Neural cell (in vitro differentiated cells): ENCODE results near the gene PDE4A. TPM values are rescaled to one million over a fixed set of nuclear protein-coding genes. Genes with fewer than 3 reads are reported as not detected.

Experiments used
- H2AFZ ChIP-seq: fragments of 200-600, 300-800 bp; sonication (generic), shearing (Covaris generic); 2 replicates; pipeline ENCODE4 v1.6.0; 2014; ENCODE audit warnings: low read depth, mild to moderate bottlenecking, antibody characterized with exemption, low read length, moderate library complexity
- H3F3A ChIP-seq: fragments of 200-600 bp; shearing (Covaris generic); 2 replicates; pipeline ENCODE4 v1.6.1; 2016; ENCODE audit warnings: mild to moderate bottlenecking, moderate library complexity, mixed read lengths, antibody characterized with exemption, low read length; ENCODE audit not compliant: insufficient read depth, poor library complexity, severe bottlenecking
- H3K27ac ChIP-seq: fragments of 200-600, 300-800 bp; sonication (generic), shearing (Covaris generic); 2 replicates; pipeline ENCODE4 v1.5.1; 2014; ENCODE audit warnings: mild to moderate bottlenecking, low read length, moderate library complexity
- H3K27me3 ChIP-seq: fragments of 300-800, 200-600 bp; sonication (generic), shearing (Covaris generic); 2 replicates; pipeline ENCODE4 v1.6.0; 2014; ENCODE audit warnings: mild to moderate bottlenecking, low read depth, low read length, moderate library complexity; ENCODE audit not compliant: insufficient read depth
- H3K36me3 ChIP-seq: fragments of 300-800, 200-600 bp; sonication (generic), shearing (Covaris generic); 2 replicates; pipeline ENCODE4 v1.5.1; 2014; ENCODE audit warnings: mild to moderate bottlenecking, antibody characterized with exemption, low read length, moderate library complexity; ENCODE audit not compliant: insufficient read depth
- H3K4me2 ChIP-seq: fragments of 300-800, 200-600 bp; sonication (generic), shearing (Covaris generic); 2 replicates; pipeline ENCODE4 v1.6.0; 2014; ENCODE audit warnings: mild to moderate bottlenecking, low read length
- H3K4me3 ChIP-seq: fragments of 300-800, 200-600 bp; sonication (generic), shearing (Covaris generic); 2 replicates; pipeline ENCODE4 v1.5.1; 2014; ENCODE audit warnings: mild to moderate bottlenecking, low read length, moderate library complexity
- H3K79me2 ChIP-seq: fragments of 200-600 bp; shearing (Covaris generic); replicated peaks from 2 replicates; pipeline ENCODE4 v1.6.0; 2014; ENCODE audit warnings: mild to moderate bottlenecking, low read length, moderate library complexity; ENCODE audit not compliant: insufficient read depth
- H3K9ac ChIP-seq: fragments of 300-800, 200-600 bp; sonication (generic), shearing (Covaris generic); 2 replicates; pipeline ENCODE4 v1.6.1; 2016; ENCODE audit warnings: mild to moderate bottlenecking, low read length, mixed read lengths
- H3K9me2 ChIP-seq: fragments of 200-600 bp; shearing (Covaris generic); 2 replicates; pipeline ENCODE4 v1.6.1; 2016; ENCODE audit warnings: mild to moderate bottlenecking, low read length, mixed read lengths; ENCODE audit not compliant: insufficient read depth
- H3K9me3 ChIP-seq: fragments of 200-600, 300-800 bp; sonication (generic), shearing (Covaris generic); 2 replicates; pipeline ENCODE4 v1.6.1; 2016; ENCODE audit warnings: mild to moderate bottlenecking, mixed run types, low read length, moderate library complexity, mixed read lengths
- H4K20me1 ChIP-seq: fragments of 200-600 bp; shearing (Covaris generic); 2 replicates; pipeline ENCODE4 v1.6.1; 2016; ENCODE audit warnings: mild to moderate bottlenecking, mixed run types; ENCODE audit not compliant: insufficient read depth
- EP300 ChIP-seq: fragments of 450-650 bp; conservative IDR thresholded peaks from 2 replicates; pipeline ENCODE4 v1.6.1; 2014; ENCODE audit warnings: antibody characterized with exemption, mild to moderate bottlenecking, moderate library complexity; ENCODE audit not compliant: poor library complexity, severe bottlenecking
- EZH2 ChIP-seq: fragments of 200-600, 300-800 bp; shearing (Covaris generic), sonication (generic); IDR thresholded peaks from 2 replicates; pipeline ENCODE4 v1.6.1; 2014; ENCODE audit warnings: antibody characterized with exemption, low read length, borderline replicate concordance, mild to moderate bottlenecking; ENCODE audit not compliant: insufficient read depth, poor library complexity, severe bottlenecking
- MXI1 ChIP-seq: fragments of 450-650 bp; conservative IDR thresholded peaks from 2 replicates; pipeline ENCODE4 v1.6.1; 2014; ENCODE audit warnings: antibody characterized with exemption, mild to moderate bottlenecking; ENCODE audit not compliant: poor library complexity, severe bottlenecking
- POLR2AphosphoS5 ChIP-seq: IDR thresholded peaks from 2 replicates; pipeline ENCODE4 v1.6.1; 2012
- RAD21 ChIP-seq: fragments of 450-650 bp; conservative IDR thresholded peaks from 2 replicates; pipeline ENCODE4 v1.6.1; 2014; ENCODE audit warnings: antibody characterized with exemption, mild to moderate bottlenecking, moderate library complexity
- SMC3 ChIP-seq: fragments of 450-650 bp; conservative IDR thresholded peaks from 2 replicates; pipeline ENCODE4 v1.6.1; 2014; ENCODE audit warnings: antibody characterized with exemption, mild to moderate bottlenecking, moderate library complexity; ENCODE audit not compliant: poor library complexity
- TAF1 ChIP-seq: IDR thresholded peaks from 2 replicates; pipeline ENCODE4 v1.6.1; 2012; ENCODE audit warnings: low read depth
- polyA plus RNA-seq: library from polyadenylated mRNA; depleted of rRNA; stranded (reverse); fragments of >200 nt; gene quantifications from 2 replicates; pipeline ENCODE4 v1.2.3, GENCODE V29; 2014
- TF ChIP-seq, protein P1 (sequence below): IDR thresholded peaks from 2 replicates; pipeline ENCODE4 v1.6.1; 2012; ENCODE audit warnings: borderline replicate concordance
- TF ChIP-seq, protein P2 (sequence below): fragments of 450-650 bp; IDR thresholded peaks from 2 replicates; pipeline ENCODE4 v1.5.1; 2014; ENCODE audit warnings: antibody characterized with exemption, mild to moderate bottlenecking, moderate library complexity; ENCODE audit not compliant: poor library complexity, severe bottlenecking

The PDE4A gene
- polyA plus RNA-seq, 1 donor from 2014 or later: 3.4 TPM

DNA sequence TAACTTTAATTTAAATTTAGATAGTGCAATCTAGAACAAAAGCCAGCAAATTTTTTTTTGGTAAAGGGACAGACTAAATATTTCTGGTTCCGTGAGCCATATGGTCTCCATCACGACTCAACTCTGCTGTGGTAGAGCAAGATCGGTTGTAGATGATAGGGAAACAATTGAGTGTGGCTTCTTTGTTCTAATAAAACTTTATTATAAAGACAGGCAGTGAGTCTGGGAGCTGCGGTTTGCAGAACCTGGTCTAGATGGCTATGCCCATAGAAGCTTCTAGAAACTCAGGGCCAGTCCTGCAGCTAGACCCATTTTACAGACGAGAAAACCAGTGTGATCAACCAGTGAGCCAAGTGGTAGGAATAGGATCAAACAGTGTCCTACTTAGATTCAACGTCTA lies 28.2 kb upstream of the PDE4A start:
- Histone ChIP-seq H3K27ac (no peak overlapping the region), H3K4me3 (no peak overlapping the region), H3K9me3 (no peaks in the 10 kb centered on the region), H2AFZ (no peak overlapping the region), H3K9me2 (no peaks in the 10 kb centered on the region), H3K79me2 (no peaks in the 10 kb centered on the region), H3F3A (no peaks in the 10 kb centered on the region), H3K9ac (no peak overlapping the region), H3K4me2 (no peak overlapping the region), H3K36me3 (no peaks in the 10 kb centered on the region), H4K20me1 (no peaks in the 10 kb centered on the region), H3K27me3 (no peaks in the 10 kb centered on the region)
- no peak for TF ChIP-seq SMC3
- no peak for TF ChIP-seq TAF1
- TF ChIP-seq POLR2AphosphoS5: no peak
- TF ChIP-seq, protein P1, sequence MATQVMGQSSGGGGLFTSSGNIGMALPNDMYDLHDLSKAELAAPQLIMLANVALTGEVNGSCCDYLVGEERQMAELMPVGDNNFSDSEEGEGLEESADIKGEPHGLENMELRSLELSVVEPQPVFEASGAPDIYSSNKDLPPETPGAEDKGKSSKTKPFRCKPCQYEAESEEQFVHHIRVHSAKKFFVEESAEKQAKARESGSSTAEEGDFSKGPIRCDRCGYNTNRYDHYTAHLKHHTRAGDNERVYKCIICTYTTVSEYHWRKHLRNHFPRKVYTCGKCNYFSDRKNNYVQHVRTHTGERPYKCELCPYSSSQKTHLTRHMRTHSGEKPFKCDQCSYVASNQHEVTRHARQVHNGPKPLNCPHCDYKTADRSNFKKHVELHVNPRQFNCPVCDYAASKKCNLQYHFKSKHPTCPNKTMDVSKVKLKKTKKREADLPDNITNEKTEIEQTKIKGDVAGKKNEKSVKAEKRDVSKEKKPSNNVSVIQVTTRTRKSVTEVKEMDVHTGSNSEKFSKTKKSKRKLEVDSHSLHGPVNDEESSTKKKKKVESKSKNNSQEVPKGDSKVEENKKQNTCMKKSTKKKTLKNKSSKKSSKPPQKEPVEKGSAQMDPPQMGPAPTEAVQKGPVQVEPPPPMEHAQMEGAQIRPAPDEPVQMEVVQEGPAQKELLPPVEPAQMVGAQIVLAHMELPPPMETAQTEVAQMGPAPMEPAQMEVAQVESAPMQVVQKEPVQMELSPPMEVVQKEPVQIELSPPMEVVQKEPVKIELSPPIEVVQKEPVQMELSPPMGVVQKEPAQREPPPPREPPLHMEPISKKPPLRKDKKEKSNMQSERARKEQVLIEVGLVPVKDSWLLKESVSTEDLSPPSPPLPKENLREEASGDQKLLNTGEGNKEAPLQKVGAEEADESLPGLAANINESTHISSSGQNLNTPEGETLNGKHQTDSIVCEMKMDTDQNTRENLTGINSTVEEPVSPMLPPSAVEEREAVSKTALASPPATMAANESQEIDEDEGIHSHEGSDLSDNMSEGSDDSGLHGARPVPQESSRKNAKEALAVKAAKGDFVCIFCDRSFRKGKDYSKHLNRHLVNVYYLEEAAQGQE: no peak
- TF ChIP-seq, protein P2, sequence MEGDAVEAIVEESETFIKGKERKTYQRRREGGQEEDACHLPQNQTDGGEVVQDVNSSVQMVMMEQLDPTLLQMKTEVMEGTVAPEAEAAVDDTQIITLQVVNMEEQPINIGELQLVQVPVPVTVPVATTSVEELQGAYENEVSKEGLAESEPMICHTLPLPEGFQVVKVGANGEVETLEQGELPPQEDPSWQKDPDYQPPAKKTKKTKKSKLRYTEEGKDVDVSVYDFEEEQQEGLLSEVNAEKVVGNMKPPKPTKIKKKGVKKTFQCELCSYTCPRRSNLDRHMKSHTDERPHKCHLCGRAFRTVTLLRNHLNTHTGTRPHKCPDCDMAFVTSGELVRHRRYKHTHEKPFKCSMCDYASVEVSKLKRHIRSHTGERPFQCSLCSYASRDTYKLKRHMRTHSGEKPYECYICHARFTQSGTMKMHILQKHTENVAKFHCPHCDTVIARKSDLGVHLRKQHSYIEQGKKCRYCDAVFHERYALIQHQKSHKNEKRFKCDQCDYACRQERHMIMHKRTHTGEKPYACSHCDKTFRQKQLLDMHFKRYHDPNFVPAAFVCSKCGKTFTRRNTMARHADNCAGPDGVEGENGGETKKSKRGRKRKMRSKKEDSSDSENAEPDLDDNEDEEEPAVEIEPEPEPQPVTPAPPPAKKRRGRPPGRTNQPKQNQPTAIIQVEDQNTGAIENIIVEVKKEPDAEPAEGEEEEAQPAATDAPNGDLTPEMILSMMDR: no peak
- TF ChIP-seq RAD21: no peak
- TF ChIP-seq MXI1: no peak
- no peak for TF ChIP-seq EP300
- TF ChIP-seq EZH2: no peak

DNA sequence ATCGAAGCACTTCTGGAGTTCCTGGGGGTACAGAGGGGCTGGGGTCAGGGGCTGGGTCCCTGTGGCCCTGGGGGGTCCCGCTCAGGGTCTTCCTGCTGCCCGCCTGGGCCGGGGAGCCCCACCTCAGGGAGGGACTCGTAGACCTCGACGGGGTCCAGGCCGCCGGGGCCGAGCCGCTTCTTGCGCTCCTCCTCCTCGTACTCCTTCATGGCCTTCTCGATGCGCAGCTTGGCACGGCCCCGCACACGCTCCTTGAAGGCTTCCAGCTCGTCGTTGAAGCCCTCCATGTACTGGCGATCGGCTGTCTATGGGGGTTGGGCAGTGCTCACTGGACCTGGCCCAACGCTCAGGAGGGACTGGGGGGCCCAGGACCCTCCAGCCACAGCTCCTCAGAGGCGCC lies 27.2 kb upstream of the PDE4A start:
- Histone ChIP-seq H4K20me1 (no peaks in the 10 kb centered on the region), H3K36me3 (no peaks in the 10 kb centered on the region), H3K4me3 (no peak overlapping the region), H3K9me3 (no peaks in the 10 kb centered on the region), H3K9me2 (no peaks in the 10 kb centered on the region), H3K79me2 (no peaks in the 10 kb centered on the region), H2AFZ (no peak overlapping the region), H3F3A (no peaks in the 10 kb centered on the region), H3K27ac (no peak overlapping the region), H3K27me3 (no peaks in the 10 kb centered on the region), H3K4me2 (no peak overlapping the region), H3K9ac (no peak overlapping the region)
- TF ChIP-seq POLR2AphosphoS5: no peak
- no peak for TF ChIP-seq TAF1
- TF ChIP-seq RAD21: no peak
- TF ChIP-seq EP300: no peak
- TF ChIP-seq, protein P2: no peak
- no peak for TF ChIP-seq SMC3
- no peak for TF ChIP-seq EZH2
- TF ChIP-seq, protein P1: no peak
